Measurements from ENCODE around the gene WDR37.

DNA sequence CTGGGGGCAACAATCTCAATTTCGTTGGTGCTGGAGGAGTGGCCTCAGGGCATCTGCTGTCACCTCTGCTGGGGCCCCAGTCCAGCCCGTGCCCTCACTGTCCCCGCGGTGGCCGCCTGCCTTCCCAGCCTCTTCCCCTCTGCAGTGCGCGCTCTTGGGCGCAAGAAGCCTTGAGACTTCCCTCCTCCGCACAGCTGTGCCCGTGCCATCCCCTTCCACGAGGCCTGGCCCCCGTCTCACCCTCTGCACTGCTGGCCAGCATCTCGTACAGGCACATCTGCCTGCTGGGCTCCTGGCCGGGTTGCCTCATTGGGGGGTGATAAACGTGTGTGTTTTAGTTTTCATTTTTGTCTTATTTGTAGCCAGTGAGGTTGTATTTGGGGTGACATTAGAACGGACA lies 44.5 kb upstream of the WDR37 start:
- TF ChIP-seq, protein P1, sequence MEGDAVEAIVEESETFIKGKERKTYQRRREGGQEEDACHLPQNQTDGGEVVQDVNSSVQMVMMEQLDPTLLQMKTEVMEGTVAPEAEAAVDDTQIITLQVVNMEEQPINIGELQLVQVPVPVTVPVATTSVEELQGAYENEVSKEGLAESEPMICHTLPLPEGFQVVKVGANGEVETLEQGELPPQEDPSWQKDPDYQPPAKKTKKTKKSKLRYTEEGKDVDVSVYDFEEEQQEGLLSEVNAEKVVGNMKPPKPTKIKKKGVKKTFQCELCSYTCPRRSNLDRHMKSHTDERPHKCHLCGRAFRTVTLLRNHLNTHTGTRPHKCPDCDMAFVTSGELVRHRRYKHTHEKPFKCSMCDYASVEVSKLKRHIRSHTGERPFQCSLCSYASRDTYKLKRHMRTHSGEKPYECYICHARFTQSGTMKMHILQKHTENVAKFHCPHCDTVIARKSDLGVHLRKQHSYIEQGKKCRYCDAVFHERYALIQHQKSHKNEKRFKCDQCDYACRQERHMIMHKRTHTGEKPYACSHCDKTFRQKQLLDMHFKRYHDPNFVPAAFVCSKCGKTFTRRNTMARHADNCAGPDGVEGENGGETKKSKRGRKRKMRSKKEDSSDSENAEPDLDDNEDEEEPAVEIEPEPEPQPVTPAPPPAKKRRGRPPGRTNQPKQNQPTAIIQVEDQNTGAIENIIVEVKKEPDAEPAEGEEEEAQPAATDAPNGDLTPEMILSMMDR (conservative IDR thresholded peaks at IDR 0.05; ENCODE audit: low read depth, low read length): no peak
- TF ChIP-seq EZH2phosphoT487 (IDR thresholded peaks at IDR 0.05; ENCODE audit: borderline replicate concordance, low read length) (no peak), EZH2 (IDR thresholded peaks at IDR 0.05; ENCODE audit: low read length, unreplicated experiment) (no peak)
